ENCODE measurements around the gene MANF.
"Not testable (repeated sequence)": the region's sequence is repeated elsewhere in the genome, so short reads cannot be mapped to it uniquely, and the experiment has no call there.

The MANF gene

GRCh38 chr3:51384726-51385473 lies at the start of gene MANF:
MANF (plus strand) TSS chr3:51385291; CDS start chr3:51385343, 52 bp downstream.
- DNase-seq, result peak; percentile 98

DNA sequence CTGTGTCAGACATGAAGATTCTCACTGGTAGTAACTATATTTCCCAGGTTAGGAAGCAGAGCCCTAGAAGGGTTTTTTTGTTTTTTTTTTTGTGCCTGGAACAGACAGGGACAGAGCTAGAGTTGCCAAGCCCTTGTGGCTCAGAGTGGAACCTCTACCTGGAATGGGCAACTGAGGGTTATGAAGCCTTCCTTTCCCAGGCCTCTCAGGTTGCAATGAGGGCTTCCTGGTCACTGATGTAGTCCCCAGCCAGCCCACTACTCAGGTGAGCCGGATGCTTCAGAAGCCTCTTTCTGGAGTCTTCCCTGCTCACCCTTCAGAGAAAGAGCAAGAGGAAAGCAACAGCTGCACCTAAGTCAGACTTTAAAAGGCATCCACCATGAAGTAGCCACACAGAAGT lies 48.8 kb upstream of the MANF start:
- no peak for DNase-seq

- DNase-seq, result no peak
Observed at GRCh38 chr3:51337666-51338065, 47.4 kb upstream of the MANF start.

DNA sequence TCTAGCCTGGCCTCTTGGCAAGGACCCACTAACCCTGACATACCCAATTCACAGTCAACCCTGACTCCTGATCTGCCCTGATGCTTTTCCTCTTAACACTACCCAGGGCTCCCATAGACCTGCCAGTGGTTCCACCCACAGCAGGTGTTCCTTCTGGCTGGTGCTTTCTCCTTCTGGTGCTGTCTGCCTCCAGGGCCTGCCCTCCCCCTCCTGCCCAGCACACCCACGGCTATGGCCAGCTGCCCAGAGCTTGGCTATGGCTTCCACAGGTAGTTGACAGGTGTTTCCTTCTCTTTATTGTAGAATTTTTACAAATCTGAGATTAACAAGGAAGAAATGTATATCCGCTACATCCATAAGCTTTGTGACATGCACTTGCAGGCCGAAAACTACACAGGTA lies 46.5 kb upstream of the MANF start:
- no peak for DNase-seq

GRCh38 chr3:51340013-51340829 lies 44.9 kb upstream of the MANF start:
- DNase-seq, result no peak

- DNase-seq, result no peak
Observed at GRCh38 chr3:51340989-51341636, 44.0 kb upstream of the MANF start.

DNA sequence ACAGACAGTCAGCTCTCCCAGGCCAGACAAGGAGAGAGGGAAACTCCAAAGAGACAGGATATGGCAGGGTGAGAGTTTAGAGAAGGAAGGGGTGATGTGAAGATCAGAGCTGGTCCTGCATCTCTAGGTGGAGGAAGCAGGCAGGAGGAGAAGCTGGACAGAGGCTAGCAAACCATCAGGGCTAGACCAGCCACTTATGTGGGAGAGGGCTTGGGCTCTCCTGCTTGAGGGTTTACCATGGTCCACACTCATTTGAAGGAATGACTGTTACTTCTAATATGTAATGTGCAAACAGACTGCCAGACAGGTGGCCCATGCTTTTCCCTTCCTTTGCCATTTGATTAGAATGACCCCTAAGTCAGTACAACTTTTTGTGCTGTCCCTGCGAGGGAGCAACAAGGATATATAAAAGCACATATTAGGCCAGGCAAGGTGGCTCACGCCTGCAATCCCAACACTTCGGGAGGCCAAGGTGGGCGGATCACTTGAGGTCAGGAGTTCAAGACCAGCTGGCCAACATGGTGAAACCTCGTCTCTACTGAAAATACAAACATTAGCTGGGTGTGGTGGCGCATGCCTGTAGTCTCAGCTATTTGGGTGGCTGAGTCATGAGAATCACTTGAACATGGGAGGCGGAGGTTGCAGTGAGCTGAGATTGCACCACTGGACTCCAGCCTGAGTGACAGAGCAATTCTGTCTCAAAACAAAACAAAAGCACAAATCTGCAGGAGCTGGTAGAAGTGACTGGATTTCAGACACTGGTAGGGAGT lies 41.0 kb upstream of the MANF start:
- DNase-seq, result no peak

- DNase-seq, result no peak
Observed at GRCh38 chr3:51350751-51351150, 34.3 kb upstream of the MANF start.

DNA sequence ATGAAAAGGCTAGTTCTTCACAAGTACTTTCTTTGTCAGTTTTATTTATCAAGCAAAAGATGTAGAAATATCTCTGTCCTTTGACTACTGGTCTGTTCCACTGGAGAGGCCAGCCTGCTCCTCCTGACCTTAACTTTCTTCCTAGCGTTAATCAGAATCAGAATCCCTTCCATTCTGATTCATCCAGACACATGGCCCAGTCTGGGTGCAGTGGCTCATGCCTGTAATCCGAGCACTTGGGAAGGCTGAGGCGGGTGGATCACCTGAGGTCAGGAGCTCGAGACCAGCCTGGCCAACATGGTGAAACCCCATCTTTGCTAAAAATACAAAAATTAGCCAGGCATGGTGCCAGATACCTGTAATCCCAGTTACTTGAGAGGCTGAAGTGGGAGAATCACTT lies 32.0 kb upstream of the MANF start:
- no peak for DNase-seq

DNA sequence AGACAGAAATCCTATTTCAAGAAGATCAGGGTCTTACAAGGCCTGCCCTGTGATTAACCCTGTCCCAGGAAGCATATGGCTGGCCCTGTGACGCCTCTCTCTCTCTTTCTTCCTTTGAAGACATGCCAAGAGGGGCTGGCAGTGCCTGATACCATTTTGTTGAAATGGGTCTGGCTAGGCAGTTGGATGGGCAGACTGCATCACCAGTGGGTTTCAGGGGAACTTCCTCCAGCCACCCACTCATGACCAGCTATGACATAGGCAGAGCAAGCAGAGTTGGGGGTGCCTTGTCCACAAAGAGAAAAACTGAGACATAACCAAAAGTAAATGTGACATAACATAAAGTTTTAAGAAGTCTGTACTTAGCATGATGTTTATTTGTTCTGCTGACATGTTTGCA lies 31.4 kb upstream of the MANF start:
- no peak for DNase-seq

- DNase-seq, result no peak
Observed at GRCh38 chr3:51354172-51354571, 30.9 kb upstream of the MANF start.

- no peak for DNase-seq
Observed at GRCh38 chr3:51354731-51355615, 30.1 kb upstream of the MANF start.

DNA sequence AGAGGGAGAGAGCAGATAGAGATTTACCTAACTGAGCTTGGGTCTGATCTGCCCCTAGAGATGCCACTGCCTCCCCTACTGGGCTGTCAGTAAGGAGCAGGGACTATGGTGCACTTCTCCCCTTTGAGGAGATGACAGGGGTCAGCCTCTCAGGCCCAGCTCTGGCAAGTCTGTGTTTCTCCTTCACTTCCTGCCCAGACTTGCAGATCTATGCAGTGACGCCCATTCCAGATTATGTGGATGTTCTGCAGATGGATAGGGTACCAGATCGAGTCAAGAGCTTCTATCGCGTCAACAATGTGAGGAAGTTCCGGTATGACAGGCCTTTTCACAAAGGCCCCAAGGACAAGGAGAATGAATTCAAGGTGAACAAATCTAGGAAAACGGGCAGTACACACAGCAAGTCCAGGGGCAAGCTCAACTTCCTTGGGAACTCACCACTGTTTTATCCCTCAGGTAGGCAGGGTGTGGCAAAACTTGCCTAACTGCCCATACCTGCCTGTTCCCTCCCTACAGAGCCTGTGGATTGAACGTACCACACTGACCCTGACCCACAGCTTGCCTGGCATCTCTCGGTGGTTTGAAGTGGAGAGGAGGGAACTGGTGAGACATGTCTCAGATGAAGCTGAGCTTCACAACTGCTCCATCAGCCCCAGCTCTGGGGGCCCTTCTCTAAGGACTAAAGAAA lies 29.1 kb upstream of the MANF start:
- DNase-seq, result no peak

DNA sequence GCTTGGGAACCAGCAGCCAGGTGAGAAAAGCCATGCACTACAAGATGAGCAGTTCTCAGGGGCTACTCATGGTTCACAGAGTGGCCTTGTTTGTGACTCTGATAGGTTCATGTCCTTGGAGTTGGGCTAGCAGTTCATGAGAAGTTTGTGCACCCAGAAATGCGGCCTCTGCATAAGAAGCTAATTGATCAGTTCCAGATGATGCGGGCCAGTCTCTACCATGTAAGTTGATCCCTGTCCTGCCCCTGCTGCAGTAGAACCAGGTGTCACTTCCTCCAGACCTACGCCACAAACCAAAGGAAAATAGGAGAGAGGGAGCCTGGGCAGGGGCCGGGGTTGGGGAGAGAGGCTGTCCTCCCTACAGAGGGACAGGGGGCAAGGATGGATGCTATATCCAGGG lies 27.2 kb upstream of the MANF start:
- DNase-seq, result no peak

GRCh38 chr3:51358981-51359380 lies 26.1 kb upstream of the MANF start:
- no peak for DNase-seq

- DNase-seq, result no peak
Observed at GRCh38 chr3:51360806-51361205, 24.3 kb upstream of the MANF start.

GRCh38 chr3:51361746-51362145 lies 23.3 kb upstream of the MANF start:
- DNase-seq, result no peak

- DNase-seq, result no peak
Observed at GRCh38 chr3:51362476-51362875, 22.6 kb upstream of the MANF start.

- DNase-seq, result not testable (repeated sequence)
Observed at GRCh38 chr3:51368276-51368675, 16.8 kb upstream of the MANF start.

- DNase-seq, result peak; percentile 69
Observed at GRCh38 chr3:51371943-51372557, 13.0 kb upstream of the MANF start.

Measured in activated CD4-positive, alpha-beta T cell treated with anti-CD3 and anti-CD28 coated beads for 48 hours (primary cell).